H1 (cell line): ENCODE measurements around the gene PCCA. TPM values are rescaled to one million over a fixed set of nuclear protein-coding genes. Genes with fewer than 3 reads are reported as not detected.

Source experiments
- BRCA1 ChIP-seq: IDR thresholded peaks from 2 replicates; pipeline ENCODE4 v1.6.1; 2012; ENCODE audit warnings: low read depth, low read length, improper control_type of control experiment
- CTCF ChIP-seq, 3 experiments: IDR thresholded peaks; 1 replicate in 2 of 3; 2 replicates in 1 of 3; pipeline versions ENCODE4 v1.5.1 to v1.6.1; 2011; ENCODE audit warnings: low read length in 3 of 3, mild to moderate bottlenecking in 3 of 3, inconsistent platforms in 2 of 3, low read depth in 1 of 3, moderate library complexity in 1 of 3; ENCODE audit not compliant: insufficient read depth in 1 of 3; ENCODE audit errors: control extremely low read depth in 1 of 3
- EZH2 ChIP-seq: fragments of 200-600 bp; sonication (generic); IDR thresholded peaks from 2 replicates; pipeline ENCODE4 v1.7.1; 2012; ENCODE audit warnings: low read depth, mild to moderate bottlenecking, moderate library complexity, low read length, inconsistent platforms; ENCODE audit not compliant: severe bottlenecking
- HDAC2 ChIP-seq, 2 experiments: fragments of 300-600 bp in 1 of 2; sonication (generic) in 1 of 2; IDR thresholded peaks; 2 replicates each; pipeline ENCODE4 v1.6.1; 2011 to 2012; ENCODE audit warnings: low read depth in 2 of 2, low read length in 2 of 2, mild to moderate bottlenecking in 2 of 2, moderate library complexity in 2 of 2, borderline replicate concordance in 1 of 2, inconsistent platforms in 1 of 2
- RXRA ChIP-seq: IDR thresholded peaks from 2 replicates; pipeline ENCODE4 v1.6.1; 2011; ENCODE audit warnings: low read depth, mild to moderate bottlenecking, low read length, moderate library complexity; ENCODE audit not compliant: insufficient read depth
- SP2 ChIP-seq: IDR thresholded peaks from 2 replicates; pipeline ENCODE4 v1.6.1; 2012; ENCODE audit warnings: mild to moderate bottlenecking, low read length, inconsistent platforms
- TBP ChIP-seq: IDR thresholded peaks from 2 replicates; pipeline ENCODE4 v1.6.1; 2011; ENCODE audit warnings: low read depth, low read length, improper control_type of control experiment
- TCF12 ChIP-seq: IDR thresholded peaks from 2 replicates; pipeline ENCODE4 v1.6.1; 2011; ENCODE audit warnings: low read depth, mild to moderate bottlenecking, low read length
- TEAD4 ChIP-seq: IDR thresholded peaks from 2 replicates; pipeline ENCODE4 v1.6.1; 2012; ENCODE audit warnings: low read depth, low read length, inconsistent platforms, mixed read lengths
- polyA plus RNA-seq, 7 experiments: library from polyadenylated mRNA; depleted of rRNA in 3 of 7; stranded (reverse) in 5 of 7; unstranded in 2 of 7; fragments of >200 nt in 5 of 7; fragments of 200-250 nt in 2 of 7; gene quantifications; 1 replicate in 5 of 7; 2 replicates in 1 of 7; 4 replicates in 1 of 7; pipeline versions ENCODE4 v1.2.1 to v1.2.3, GENCODE V29; 2011 to 2013; ENCODE audit warnings: missing spikeins in 2 of 7, mixed read lengths in 2 of 7
- total RNA-seq: library from RNA; stranded (reverse); fragmentation: NEBNext Ultra II Directional; extraction: Animal tissue kit (Norgen Biotek cat#: 25700); gene quantifications from 2 replicates; pipeline ENCODE4 v1.2.1, GENCODE V29; 2021

Gene PCCA
- total and polyA plus RNA-seq, 2 of the 8 experiments (the other 6 are each of a cell fraction or from before 2014, with no cell fraction given) = 18.4 to 49.8 TPM

- TF ChIP-seq SP2 (no peak), HDAC2 (IDR thresholded peaks at IDR 0.05; ENCODE audit: borderline replicate concordance in 1 of 2, low read depth in 2 of 2, low read length in 2 of 2) (no peak), TBP (no peak), TCF12 (no peak), CTCF (IDR thresholded peaks at IDR 0.05; ENCODE audit: control extremely low read depth in 1 of 3, insufficient read depth in 1 of 3, low read depth in 1 of 3, low read length in 3 of 3) (no peak), RXRA (no peak), EZH2 (no peak), TEAD4 (no peak), BRCA1 (no peak)
- TF ChIP-seq, all 59 proteins: peak for 0
Measured at GRCh38 chr13:100461309-100462030, 372.6 kb downstream of the PCCA start (continued).
